ENCODE results near the gene PLCB4. TPM values are rescaled to one million over a fixed set of nuclear protein-coding genes. Genes with fewer than 3 reads are reported as not detected.
A peak's percentile ranks its signal among the peaks of the same experiment; 100 is the strongest.

The PLCB4 gene
- total RNA-seq, 1 donor from 2014 or later = 38.0 TPM

- DNase-seq (ENCODE audit: low spot score in 2 of 2) = no peak
- H3K27me3 ChIP-seq = no peaks in the 10 kb centered on the region
- H3K4me3 ChIP-seq = peak overlapping the region in 1 of 2 donors; percentile 67
- no peaks in the 10 kb centered on the region for H3K9me3 ChIP-seq
- H3K27ac ChIP-seq = no peak overlapping the region
- TF ChIP-seq, protein P1, sequence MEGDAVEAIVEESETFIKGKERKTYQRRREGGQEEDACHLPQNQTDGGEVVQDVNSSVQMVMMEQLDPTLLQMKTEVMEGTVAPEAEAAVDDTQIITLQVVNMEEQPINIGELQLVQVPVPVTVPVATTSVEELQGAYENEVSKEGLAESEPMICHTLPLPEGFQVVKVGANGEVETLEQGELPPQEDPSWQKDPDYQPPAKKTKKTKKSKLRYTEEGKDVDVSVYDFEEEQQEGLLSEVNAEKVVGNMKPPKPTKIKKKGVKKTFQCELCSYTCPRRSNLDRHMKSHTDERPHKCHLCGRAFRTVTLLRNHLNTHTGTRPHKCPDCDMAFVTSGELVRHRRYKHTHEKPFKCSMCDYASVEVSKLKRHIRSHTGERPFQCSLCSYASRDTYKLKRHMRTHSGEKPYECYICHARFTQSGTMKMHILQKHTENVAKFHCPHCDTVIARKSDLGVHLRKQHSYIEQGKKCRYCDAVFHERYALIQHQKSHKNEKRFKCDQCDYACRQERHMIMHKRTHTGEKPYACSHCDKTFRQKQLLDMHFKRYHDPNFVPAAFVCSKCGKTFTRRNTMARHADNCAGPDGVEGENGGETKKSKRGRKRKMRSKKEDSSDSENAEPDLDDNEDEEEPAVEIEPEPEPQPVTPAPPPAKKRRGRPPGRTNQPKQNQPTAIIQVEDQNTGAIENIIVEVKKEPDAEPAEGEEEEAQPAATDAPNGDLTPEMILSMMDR (IDR thresholded peaks at IDR 0.05) = no peak
- H3K4me1 ChIP-seq = peaks cover 0 to 2% of the 10 kb centered on the region in 2 donors
- no peaks in the 10 kb centered on the region for H3K36me3 ChIP-seq
- intact Hi-C loops (cut with DNase I) = no loop called here
These were observed 1.4 kb downstream of the PLCB4 start for GRCh38 chr20:9070304-9070703.

DNA sequence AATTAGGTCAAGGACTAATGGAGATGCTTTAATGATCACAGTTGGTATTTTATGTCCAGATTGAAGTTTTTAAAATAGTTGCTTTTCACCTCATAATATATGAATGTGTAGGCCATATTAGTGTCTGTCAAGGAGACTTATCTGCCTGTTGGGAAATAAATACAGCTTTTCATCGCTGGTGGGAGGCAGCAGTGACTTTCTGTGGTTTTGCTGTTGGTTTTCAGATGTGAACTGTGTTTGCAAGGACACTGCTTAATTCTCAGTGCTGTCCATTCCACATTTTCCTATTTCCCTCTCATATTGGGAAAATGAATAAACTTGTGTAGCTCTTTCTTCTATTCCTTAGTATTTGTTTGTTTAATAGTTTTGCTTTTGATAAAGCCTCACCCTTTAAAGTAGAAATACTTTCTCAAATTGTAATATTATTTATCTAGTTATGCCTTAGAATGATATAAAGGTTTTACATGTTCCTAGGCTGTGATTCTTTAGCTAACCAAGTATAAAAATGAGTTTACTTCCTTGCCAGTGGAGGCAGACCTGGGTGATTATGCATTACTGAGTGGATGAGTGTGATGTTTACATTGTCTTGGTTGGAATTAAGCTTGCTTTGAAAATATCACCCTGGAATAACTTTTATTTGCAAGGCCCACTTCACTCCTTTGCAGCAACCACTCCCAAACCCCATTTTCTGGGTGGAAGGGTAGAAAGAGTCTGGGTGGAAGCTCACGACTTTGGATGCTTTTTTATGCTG is 3.3 kb downstream of the PLCB4 start:
- DNase-seq (ENCODE audit: low spot score in 2 of 2) = no peak
- Histone ChIP-seq H3K36me3 (no peaks in the 10 kb centered on the region), H3K4me1 (peaks cover 0 to 2% of the 10 kb centered on the region in 2 donors), H3K27me3 (no peaks in the 10 kb centered on the region), H3K9me3 (no peaks in the 10 kb centered on the region), H3K4me3 (no peak overlapping the region), H3K27ac (no peak overlapping the region)
- TF ChIP-seq, protein P1 (IDR thresholded peaks at IDR 0.05) = no peak
- intact Hi-C loops (cut with DNase I) = no loop called here

GRCh38 chr20:9072861-9073500 is 4.1 kb downstream of the PLCB4 start:
- Histone ChIP-seq H3K4me3 (no peak overlapping the region), H3K27me3 (no peaks in the 10 kb centered on the region), H3K9me3 (no peaks in the 10 kb centered on the region), H3K27ac (no peak overlapping the region), H3K4me1 (no peaks in the 10 kb centered on the region), H3K36me3 (no peaks in the 10 kb centered on the region)
- TF ChIP-seq, protein P1 (IDR thresholded peaks at IDR 0.05) = no peak
- intact Hi-C loops (cut with DNase I) = no loop called here
- no peak for DNase-seq (ENCODE audit: low spot score in 2 of 2)

- Histone ChIP-seq H3K27me3 (no peaks in the 10 kb centered on the region), H3K4me1 (no peaks in the 10 kb centered on the region), H3K27ac (no peak overlapping the region), H3K9me3 (no peaks in the 10 kb centered on the region), H3K4me3 (no peak overlapping the region), H3K36me3 (no peaks in the 10 kb centered on the region)
- no peak for DNase-seq (ENCODE audit: low spot score in 2 of 2)
- TF ChIP-seq, protein P1 (IDR thresholded peaks at IDR 0.05) = no peak
- intact Hi-C loops (cut with DNase I) = no loop called here
These were observed 6.6 kb downstream of the PLCB4 start for GRCh38 chr20:9075264-9076095.

DNA sequence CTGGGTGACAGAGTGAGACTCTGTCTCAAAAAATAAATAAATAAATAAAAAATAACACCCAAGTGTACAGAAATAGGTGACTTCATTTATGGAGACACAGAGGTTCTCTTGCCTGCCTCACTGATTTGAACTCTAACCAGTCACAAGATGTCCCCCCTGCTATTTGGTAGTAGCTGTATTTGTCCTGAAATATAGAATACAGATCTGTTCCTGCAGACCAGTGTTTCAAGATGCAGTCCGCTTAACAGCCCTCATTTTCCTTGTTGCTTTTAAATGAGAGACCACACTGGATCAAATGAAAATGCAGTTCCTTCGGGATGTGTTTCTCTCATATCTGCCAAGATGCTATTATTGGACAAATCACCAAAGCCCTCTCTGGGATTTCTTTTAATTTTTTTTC is 7.6 kb downstream of the PLCB4 start:
- H3K36me3 ChIP-seq = no peaks in the 10 kb centered on the region
- no peak overlapping the region for H3K27ac ChIP-seq
- H3K27me3 ChIP-seq = no peaks in the 10 kb centered on the region
- no peak overlapping the region for H3K4me3 ChIP-seq
- no peaks in the 10 kb centered on the region for H3K9me3 ChIP-seq
- intact Hi-C loops (cut with DNase I) = no loop called here
- TF ChIP-seq, protein P1 (IDR thresholded peaks at IDR 0.05) = no peak
- no peak for DNase-seq (ENCODE audit: low spot score in 2 of 2)
- H3K4me1 ChIP-seq = no peaks in the 10 kb centered on the region
